GM12873 (cell line): Measurements from ENCODE around the gene CERS4.

Source experiments
- TF ChIP-seq, protein P1 (sequence below): IDR thresholded peaks from 2 replicates; pipeline ENCODE4 v1.5.1; 2012; ENCODE audit warnings: low read depth, mild to moderate bottlenecking, moderate library complexity, low read length, control low read depth; ENCODE audit not compliant: insufficient read depth; ENCODE audit errors: missing control alignments

CERS4 gene

DNA sequence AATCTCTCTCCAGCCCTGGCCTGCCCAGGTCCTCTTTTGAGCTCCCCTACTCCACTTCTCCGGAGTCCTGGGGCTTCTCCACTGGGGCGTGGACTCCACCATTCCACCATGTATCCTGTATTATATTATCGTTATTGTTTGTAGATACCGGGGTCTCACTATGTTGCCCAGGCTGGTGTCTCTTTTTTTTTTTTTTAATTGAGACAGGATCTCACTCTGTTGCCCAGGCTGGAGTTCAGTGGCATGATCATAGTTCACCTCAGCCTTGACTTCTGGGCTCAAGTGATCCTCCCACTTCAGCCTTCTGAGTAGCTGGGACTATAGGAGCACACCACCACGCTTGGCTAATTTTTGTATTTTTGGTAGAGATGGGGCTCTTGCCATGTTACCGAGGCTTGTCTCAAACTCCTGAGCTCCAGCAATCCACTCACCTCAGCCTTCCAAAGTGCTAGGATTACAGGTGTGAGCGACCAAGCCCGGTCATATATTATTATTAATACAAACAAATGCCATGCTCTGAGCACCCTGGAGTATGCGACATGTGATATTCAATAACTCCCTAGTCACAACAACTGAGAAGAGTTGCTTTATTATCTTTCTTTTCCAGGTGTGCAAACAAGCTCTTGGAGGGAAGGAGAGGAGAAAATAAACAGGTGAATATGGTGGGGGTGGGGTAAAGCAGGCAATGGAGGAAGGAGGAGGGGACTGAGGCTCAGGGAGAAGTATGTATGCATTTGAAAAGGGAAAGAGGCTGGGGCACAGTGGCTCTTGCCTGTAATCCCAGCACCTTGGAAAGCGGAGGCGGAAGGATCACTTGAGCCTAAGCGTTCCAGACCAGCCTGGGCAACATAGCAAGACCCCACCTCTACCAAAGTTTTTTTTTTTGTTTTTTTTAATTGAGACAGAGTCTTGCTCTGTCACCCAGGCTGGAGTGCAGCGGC, 2.8 kb upstream of the CERS4 start:
- TF ChIP-seq, protein P1, sequence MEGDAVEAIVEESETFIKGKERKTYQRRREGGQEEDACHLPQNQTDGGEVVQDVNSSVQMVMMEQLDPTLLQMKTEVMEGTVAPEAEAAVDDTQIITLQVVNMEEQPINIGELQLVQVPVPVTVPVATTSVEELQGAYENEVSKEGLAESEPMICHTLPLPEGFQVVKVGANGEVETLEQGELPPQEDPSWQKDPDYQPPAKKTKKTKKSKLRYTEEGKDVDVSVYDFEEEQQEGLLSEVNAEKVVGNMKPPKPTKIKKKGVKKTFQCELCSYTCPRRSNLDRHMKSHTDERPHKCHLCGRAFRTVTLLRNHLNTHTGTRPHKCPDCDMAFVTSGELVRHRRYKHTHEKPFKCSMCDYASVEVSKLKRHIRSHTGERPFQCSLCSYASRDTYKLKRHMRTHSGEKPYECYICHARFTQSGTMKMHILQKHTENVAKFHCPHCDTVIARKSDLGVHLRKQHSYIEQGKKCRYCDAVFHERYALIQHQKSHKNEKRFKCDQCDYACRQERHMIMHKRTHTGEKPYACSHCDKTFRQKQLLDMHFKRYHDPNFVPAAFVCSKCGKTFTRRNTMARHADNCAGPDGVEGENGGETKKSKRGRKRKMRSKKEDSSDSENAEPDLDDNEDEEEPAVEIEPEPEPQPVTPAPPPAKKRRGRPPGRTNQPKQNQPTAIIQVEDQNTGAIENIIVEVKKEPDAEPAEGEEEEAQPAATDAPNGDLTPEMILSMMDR = no peak

DNA sequence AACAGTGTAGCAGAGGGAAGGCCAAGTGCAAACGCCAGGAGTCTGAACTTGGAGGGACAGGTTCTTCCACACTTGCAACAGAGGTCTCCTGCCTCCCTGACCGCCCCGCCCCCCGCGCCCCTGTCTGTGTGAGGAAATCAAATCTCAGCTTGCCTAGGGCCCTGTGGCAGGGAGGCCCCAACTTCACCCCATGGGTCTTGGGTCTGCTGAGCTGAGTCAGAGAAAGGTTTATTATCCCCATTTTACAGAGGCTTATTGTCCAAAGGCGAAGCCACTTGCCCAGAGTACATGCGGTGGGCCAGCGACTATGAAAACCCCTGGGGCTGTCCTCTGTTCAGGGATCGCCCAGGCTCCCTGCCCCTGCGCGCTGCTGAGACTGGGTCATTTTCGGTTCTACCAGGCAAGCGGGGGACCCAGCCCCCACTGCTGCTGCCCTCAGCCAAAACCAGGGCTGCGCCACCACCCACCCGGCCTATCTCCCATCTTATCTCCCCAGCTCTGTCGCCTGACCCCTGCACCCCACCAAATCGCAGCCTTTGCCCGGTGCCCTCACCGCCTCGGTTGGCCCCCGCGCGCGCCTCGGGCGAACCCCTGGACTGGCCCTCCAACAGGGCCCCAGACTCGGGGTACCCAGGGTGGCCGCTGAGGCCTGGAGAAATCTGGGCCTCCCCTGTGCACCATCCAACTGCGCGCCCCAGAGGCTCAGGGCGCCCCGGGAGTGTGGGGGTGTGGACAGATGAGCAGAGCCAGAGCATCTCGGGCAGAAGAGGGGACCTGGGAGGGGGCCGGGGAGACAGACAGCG, 850 bp upstream of the CERS4 start:
- TF ChIP-seq, protein P1 = no peak

DNA sequence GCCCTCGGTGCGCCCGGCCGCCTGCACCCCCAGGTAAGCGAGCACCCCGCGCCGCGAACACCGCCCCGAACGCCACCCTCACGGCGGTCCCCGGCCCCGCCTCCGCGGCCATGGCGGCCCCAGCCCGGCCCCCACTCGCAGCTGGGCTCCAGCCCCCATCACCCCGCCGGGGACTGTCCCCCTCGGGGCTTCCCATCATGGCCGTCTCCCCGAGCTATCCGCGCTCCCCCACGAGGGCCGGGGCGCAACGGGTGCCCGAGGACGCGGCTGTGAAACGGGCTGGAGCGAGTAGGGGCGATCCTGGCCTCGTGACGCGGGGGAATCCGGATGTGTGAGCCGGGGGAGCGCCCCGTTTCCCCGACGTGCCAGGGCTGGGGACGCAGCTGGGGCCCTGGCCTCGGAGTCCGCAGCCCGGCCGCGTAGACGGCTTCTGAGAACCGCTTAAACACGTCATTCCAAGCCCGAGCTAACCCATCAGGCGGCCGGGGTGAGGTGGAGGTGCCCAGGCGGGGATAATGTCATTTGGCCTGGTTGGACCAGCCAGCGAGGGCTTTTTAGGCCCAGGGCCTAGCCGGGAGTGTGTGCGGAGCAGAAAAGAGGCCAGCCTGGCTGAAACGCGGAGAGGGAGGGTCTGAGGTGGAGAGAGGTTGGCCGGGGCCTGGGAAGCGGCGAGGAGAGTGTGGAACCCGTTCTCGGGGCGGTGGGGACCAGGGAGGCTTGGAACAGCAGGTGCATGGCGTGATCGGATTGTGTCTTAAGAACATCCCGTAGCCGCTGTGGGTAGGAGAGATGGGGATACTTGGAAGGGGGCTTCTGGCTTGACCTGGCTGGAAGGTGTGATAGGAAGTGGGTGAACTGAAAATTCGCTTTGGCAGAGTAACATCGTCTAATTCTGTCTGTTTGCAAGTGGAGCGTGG, 550 bp downstream of the CERS4 start:
- TF ChIP-seq, protein P1 = no peak

DNA sequence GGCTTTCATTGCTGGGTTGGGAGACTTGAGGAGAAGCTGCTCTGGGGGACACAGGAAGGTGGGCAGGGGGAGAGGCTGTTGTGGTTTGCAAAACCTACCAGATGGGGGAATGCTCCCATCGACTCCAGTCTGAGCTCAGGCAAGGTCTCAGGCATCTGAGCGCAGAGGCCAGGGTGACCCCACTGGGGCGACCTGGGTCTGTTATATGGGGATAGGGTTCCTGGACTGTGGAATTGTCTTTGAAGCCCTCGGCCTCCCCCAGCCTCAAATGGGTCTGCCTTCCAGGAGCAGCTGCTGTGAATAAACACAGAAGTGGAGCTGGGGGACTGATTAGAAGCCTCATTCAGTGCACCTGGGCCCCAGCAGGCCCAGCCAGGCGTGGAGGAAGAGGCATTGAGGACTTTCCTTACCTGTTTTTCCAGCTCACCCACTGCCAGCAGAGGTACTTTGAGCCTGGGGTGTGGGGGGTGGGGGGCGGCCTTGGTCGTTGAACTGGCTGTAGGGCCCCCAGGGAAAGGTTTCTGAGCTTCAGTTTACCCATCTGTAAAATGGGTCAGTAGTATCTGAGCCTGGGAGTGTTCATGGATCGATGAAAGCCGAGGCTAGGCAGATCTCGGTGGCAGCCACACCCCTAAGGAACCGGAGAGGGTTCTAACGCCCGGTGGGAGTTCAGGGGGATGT, 1.4 kb downstream of the CERS4 start:
- TF ChIP-seq, protein P1 = no peak

DNA sequence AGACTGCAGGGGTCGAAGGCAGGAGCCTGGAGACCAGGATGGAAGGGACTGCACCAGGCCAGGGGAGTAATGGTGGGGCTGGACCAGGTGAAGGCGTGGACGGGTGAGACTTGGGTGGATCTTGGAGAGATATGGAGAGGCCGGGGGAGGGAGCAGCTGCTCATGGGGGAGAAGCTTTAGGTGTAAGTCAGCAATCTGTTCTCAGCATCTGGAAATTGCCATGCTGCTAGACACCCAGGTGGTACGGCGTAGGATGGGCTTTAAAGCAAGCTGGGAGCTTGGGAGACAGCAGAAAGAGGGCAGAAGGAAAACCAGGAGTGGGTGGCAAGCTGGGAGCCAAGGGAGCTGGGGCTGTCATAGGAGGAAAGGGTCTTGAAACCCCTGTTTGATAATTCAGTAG, 3.0 kb downstream of the CERS4 start:
- TF ChIP-seq, protein P1 = no peak

DNA sequence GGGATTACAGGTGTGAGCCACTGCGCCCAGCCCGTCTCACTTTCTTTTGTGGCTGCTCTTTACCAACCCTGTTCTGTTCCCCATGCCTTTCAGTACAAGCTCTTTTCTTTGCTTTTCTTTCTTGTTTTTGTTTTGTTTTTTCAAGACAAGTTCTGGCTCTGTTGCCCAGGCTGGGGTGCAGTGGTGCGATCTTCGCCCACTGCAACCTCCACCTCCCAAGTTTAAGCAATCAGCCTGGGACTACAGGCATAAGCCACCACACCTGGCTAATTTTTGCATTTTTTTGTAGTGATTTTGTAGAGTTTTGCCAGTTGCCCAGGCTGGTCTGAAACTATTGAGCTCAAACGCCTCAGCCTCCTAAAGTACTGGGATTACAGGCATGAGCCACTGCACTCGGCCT, 3.7 kb downstream of the CERS4 start:
- TF ChIP-seq, protein P1 = no peak
